SK-N-SH treated with all-trans-retinoic acid at 6 μM for 48 hours (cell line): ENCODE results near the gene HAPLN1.

Source experiments
- ARNTL ChIP-seq: fragments of 450-650 bp; formaldehyde crosslinking; IDR thresholded peaks from 2 replicates; pipeline ENCODE4 v1.5.0; 2020; ENCODE audit warnings: low read depth, mild to moderate bottlenecking, moderate library complexity, borderline replicate concordance
- ESRRG ChIP-seq: fragments of 250-450 bp; sonication (Bioruptor Pico); IDR thresholded peaks from 2 replicates; pipeline ENCODE4 v1.6.1; 2021; ENCODE audit warnings: mild to moderate bottlenecking
- GLIS3 ChIP-seq: fragments of 250-450 bp; sonication (Bioruptor Pico); IDR thresholded peaks from 2 replicates; pipeline ENCODE4 v1.5.0; 2020; ENCODE audit warnings: mild to moderate bottlenecking, moderate library complexity
- OSR1 ChIP-seq: fragments of 250-450 bp; sonication (Bioruptor Pico); IDR thresholded peaks from 2 replicates; pipeline ENCODE4 v1.8.0; 2022; ENCODE audit warnings: moderate library complexity, mild to moderate bottlenecking, inconsistent platforms
- PPARA ChIP-seq: fragments of 250-450 bp; sonication (Bioruptor Pico); IDR thresholded peaks from 2 replicates; pipeline ENCODE4 v1.5.0; 2020; ENCODE audit warnings: mild to moderate bottlenecking, borderline replicate concordance
- ZC3H10 ChIP-seq: fragments of 250-450 bp; sonication (Bioruptor Pico); IDR thresholded peaks from 2 replicates; pipeline ENCODE4 v1.5.1; 2021; ENCODE audit warnings: mild to moderate bottlenecking, moderate library complexity
- ZFP3 ChIP-seq: fragments of 250-450 bp; sonication (Bioruptor Pico); IDR thresholded peaks from 2 replicates; pipeline ENCODE4 v1.5.0; 2020; ENCODE audit warnings: mild to moderate bottlenecking, moderate library complexity
- TF ChIP-seq, protein P1 (sequence below): fragments of 250-450 bp; sonication (Bioruptor Pico); IDR thresholded peaks from 2 replicates; pipeline ENCODE4 v1.5.1; 2020; ENCODE audit warnings: low read depth, mild to moderate bottlenecking, moderate library complexity
- TF ChIP-seq, protein P2 (sequence below): fragments of 250-450 bp; sonication (Bioruptor Pico); IDR thresholded peaks from 2 replicates; pipeline ENCODE4 v1.8.0; 2020; ENCODE audit warnings: mild to moderate bottlenecking, moderate library complexity, borderline replicate concordance

DNA sequence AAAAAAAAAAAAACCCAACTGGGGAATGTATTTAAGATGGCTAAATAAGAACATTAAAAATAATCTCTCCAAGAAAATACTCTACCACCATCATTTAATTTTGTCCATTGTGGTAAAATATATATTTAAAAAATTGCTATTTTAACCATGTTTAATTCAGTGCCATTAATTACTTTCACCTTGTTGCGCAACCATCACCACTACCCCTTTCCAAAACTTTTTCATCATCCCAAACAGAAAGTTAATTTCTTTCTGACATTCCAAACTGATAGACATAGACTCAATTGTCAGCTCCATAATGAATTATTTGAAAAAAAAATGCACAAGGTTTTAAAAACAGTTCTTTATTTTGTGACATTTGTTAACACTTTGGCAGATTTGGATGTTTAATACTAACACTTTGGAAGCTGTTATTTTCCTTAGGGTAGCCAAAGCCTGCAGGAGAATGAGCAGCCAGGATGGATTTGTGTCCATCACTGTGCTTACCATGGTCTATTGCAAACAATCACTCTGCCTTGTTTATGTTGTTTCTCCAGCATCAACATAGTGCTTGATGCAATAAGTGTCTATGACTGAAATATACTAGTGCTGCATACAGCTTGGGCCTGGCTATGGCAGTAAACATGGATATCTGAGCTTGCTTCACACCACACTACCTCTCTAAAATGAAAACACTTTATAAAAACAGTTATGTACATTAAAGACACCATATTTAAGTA is 62.7 kb downstream of the HAPLN1 start:
- TF ChIP-seq ZFP3: no peak
- TF ChIP-seq ZC3H10 (CRISPR knock-in tag): no peak
- TF ChIP-seq, protein P1, sequence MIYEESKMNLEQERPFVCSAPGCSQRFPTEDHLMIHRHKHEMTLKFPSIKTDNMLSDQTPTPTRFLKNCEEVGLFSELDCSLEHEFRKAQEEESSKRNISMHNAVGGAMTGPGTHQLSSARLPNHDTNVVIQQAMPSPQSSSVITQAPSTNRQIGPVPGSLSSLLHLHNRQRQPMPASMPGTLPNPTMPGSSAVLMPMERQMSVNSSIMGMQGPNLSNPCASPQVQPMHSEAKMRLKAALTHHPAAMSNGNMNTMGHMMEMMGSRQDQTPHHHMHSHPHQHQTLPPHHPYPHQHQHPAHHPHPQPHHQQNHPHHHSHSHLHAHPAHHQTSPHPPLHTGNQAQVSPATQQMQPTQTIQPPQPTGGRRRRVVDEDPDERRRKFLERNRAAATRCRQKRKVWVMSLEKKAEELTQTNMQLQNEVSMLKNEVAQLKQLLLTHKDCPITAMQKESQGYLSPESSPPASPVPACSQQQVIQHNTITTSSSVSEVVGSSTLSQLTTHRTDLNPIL (CRISPR knock-in tag): no peak
- TF ChIP-seq ARNTL (CRISPR knock-in tag): no peak
- no peak for TF ChIP-seq GLIS3 (CRISPR knock-in tag)
- no peak for TF ChIP-seq ESRRG (CRISPR knock-in tag)
- TF ChIP-seq, protein P2, sequence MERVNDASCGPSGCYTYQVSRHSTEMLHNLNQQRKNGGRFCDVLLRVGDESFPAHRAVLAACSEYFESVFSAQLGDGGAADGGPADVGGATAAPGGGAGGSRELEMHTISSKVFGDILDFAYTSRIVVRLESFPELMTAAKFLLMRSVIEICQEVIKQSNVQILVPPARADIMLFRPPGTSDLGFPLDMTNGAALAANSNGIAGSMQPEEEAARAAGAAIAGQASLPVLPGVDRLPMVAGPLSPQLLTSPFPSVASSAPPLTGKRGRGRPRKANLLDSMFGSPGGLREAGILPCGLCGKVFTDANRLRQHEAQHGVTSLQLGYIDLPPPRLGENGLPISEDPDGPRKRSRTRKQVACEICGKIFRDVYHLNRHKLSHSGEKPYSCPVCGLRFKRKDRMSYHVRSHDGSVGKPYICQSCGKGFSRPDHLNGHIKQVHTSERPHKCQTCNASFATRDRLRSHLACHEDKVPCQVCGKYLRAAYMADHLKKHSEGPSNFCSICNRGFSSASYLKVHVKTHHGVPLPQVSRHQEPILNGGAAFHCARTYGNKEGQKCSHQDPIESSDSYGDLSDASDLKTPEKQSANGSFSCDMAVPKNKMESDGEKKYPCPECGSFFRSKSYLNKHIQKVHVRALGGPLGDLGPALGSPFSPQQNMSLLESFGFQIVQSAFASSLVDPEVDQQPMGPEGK (CRISPR knock-in tag): no peak
- no peak for TF ChIP-seq OSR1 (CRISPR knock-in tag)
- no peak for TF ChIP-seq PPARA (CRISPR knock-in tag)
